22Rv1 (cell line): ENCODE measurements around the gene PTGR3.

Experiments used
- CTCF ChIP-seq: fragments of 450-650 bp; IDR thresholded peaks from 2 replicates; pipeline ENCODE4 v1.5.1; 2017; ENCODE audit warnings: mild to moderate bottlenecking
- ZFX ChIP-seq: fragments of 450-650 bp; IDR thresholded peaks from 2 replicates; pipeline ENCODE4 v1.6.1; 2017; ENCODE audit warnings: antibody characterized with exemption, borderline replicate concordance

- TF ChIP-seq CTCF = no peak
- TF ChIP-seq ZFX = no peak
These were observed 4.0 kb downstream of the PTGR3 start for GRCh38 chr18:75204732-75205513.
